GM18508 (cell line): Measurements from ENCODE around the gene PSMB10.

Experiments used
- ATAC-seq: cut with Tn5 transposase; IDR thresholded peaks from one replicate; pipeline ENCODE4 v1.9.1; 2021; ENCODE audit warnings: moderate number of reproducible peaks; ENCODE audit not compliant: insufficient read depth, unreplicated experiment

The PSMB10 gene

GRCh38 chr16:67901734-67902133 lies 34.9 kb downstream of the PSMB10 start:
- no peak for ATAC-seq

- no peak for ATAC-seq
These were observed 39.4 kb downstream of the PSMB10 start for GRCh38 chr16:67897231-67897630.

DNA sequence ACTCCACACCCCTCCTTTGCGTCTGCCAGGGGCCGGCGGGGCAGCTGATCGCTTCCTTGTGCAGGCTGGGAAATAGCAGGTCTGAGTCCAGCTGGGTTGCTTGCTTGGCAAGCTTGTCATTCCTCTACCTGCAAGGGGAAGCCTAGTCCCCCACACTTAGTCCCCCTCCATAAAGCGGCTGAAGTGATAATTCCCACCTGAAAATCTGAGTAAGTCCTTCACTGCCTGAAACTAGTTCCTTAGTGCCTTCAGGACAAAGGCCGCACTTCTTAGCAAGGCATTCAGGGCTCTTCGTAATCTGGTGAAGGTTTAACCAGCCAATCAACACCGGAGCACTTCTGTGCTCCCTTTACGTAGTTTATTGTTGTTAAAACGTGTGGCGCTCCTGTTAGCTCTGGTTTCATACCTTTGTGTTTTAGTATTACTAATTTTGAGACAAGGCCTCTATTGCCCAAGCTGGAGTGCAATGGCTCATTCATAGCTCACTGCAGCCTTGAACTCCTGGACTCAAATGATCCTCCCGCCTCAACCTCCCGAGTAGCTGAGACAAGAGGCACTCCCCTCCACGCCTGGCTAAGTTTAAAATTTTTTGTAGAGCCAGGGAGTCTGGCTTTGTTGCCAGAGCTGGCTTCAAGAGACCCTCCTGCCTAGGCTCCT lies 42.8 kb downstream of the PSMB10 start:
- no peak for ATAC-seq

DNA sequence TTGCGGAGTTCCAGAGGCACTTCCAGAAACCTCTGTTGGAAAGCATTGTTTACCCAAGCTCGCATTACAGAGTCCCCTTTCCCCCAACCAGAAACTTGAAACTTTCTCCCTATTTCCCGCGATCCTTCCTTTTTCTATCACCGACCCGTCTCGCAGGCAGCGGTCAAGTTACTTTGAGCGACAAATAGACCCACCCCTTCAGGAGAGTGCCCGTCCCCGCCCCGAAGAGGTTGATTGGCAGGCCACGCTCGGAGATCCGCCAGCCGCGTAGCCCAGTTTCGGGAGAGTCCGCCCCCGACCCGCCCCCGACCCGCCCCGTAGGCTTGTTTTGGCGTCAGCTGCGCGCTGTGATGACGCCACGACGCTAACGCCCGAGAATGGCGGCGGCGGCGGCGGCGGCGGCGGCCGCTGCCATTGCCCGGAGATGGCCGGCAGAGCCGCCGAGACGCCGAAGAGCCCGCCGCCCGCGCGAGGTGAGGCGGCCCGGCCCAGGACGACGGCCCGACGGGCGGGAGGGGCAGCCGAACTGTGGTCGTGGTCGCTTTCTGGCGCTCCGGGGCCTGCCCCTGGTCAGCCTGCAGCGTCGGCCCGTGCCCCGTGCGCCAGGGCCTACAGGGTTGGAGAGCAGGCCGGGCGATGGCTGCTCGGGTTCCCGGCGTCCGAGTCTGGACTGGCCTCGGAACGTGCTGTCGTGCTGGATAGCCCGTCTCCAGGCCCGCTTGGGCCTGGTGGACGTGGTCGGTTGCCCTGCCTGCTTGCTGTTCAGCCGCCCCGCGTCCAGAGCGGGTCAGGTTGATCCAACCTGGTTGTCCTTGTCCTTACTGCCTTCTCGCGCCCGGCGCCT lies 43.5 kb downstream of the PSMB10 start, which contains the start of gene PSKH1:
Gene PSKH1, plus strand, starts transcription at position 356 of the 844 bp plus-strand sequence. CDS start 15,496 bp downstream, outside the sequence.
- peak; percentile 74 for ATAC-seq

DNA sequence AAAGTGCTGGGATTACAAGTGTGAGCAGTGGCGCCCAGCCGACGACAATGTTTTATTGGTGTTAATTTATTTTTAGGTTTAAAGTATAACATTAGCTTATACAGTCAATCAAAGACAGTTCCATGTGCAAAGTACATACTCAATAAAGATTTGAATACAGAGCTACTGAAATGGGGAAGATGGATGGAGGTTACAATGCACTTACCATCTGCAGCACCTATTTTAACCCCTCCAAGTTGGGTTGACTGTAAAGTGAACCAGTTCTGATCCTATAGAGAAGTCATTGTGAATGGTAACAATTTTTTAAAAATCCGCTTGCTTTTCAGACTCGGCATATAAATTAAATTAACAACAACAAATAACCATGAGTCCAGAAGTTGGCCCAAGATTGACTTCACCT lies 44.3 kb downstream of the PSMB10 start:
- ATAC-seq: no peak

DNA sequence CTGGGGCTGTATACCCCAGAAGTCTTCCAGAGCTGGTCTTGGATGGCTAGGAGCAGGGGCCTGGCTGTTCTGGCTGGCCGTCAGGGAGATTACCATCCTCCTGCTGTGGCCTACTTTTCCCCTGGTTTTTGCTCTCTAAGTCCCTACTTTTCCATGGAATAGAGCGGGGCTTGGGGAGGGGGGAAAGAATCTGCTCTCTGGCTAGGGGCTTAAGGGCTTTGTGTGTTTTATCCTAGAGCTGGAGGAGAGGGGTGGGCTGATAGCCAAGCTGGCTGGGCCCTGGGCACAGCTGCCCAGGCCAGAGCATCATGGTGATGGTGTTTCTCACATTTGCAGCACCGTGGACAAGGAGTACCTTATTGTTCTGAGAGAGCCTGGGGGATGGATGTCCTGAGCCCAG lies 48.3 kb downstream of the PSMB10 start:
- no peak for ATAC-seq

DNA sequence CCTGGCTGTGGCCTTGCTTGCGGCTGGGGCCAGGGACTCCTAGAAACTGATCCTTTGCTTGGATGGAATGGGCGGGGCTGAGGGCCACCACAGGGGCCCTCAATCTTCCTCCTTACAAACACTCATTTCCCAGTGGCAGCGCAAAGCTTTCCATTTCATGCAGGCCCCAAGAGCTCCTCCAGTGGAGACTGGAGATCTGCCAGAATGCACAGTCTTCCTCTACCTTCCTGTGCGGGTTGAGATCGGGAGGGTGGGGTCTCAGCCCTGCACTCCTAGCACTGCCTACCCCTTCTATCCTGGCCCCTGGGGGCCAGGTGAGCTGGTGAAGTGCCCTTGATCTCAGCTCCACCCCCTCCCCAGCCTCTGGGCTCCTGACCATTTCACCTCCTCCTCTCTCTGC lies 50.3 kb downstream of the PSMB10 start:
- no peak for ATAC-seq

GRCh38 chr16:67885976-67886375 lies 50.7 kb downstream of the PSMB10 start:
- ATAC-seq: no peak

DNA sequence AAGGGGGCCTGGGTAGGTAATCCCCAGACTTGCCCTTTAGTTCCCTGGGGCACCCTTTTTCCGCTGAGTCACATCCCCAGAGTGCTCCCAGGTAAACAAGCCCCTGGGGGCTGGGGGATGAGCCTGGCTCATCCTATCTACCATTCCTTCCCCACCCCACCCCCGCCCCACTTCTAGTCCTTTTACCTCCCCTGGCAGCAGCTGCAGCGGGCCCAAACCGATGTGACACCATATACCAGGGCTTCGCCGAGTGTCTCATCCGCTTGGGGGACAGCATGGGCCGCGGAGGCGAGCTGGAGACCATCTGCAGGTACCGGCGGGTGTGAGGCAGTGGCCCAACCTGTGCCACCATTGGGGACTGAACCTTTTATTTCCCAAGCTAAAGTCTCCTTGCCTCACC lies 51.1 kb downstream of the PSMB10 start:
- no peak for ATAC-seq

DNA sequence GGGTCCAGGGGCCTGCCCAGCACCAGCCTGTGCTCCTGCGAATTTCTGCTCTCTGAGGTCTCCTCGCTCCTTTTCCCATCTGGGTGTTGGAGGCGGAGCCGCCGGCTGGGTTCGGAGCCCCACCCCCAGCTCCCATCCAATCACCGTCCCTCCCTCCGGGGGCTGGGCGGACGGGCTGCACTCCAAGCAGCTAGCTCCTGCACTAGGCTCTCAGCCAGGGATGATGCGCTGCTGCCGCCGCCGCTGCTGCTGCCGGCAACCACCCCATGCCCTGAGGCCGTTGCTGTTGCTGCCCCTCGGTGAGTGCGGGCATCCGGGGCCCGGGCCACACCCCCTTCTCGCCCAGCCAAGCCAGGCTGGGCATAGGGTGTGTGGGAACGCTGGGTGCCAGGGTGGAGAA lies 52.0 kb downstream of the PSMB10 start, which contains the start of gene NRN1L:
Gene NRN1L, plus strand, starts transcription at position 202 of the 400 bp plus-strand sequence. Its CDS starts 19 bp downstream, at position 221.
- no peak for ATAC-seq
